HepG2 (cell line): ENCODE measurements around the gene PRKCG. TPM values are rescaled to one million over a fixed set of nuclear protein-coding genes. Genes with fewer than 3 reads are reported as not detected.

ENCODE experiments used
- ATF1 ChIP-seq: IDR thresholded peaks from 2 replicates; pipeline ENCODE4 v1.6.1; 2016; ENCODE audit warnings: mild to moderate bottlenecking, control low read depth
- BCL6 ChIP-seq: IDR thresholded peaks from 2 replicates; pipeline ENCODE4 v1.6.1; 2016; ENCODE audit warnings: missing genetic modification reagents, missing compliant biosample characterization
- CAMTA2 ChIP-seq: sonication (generic); formaldehyde crosslinking; IDR thresholded peaks from 2 replicates; pipeline ENCODE4 v1.4.0; 2020; ENCODE audit warnings: mild to moderate bottlenecking, missing genetic modification reagents, borderline replicate concordance
- FOXK2 ChIP-seq: fragments of 450-650 bp; IDR thresholded peaks from 2 replicates; pipeline ENCODE4 v1.6.1; 2016
- FOXP1 ChIP-seq, 2 experiments: fragments of 450-650 bp in 1 of 2; IDR thresholded peaks; 2 replicates each; pipeline ENCODE4 v1.6.1; 2017 to 2018; ENCODE audit warnings: antibody characterized with exemption in 1 of 2
- MAFK ChIP-seq, 2 experiments: IDR thresholded peaks in 1 of 2; conservative IDR thresholded peaks in 1 of 2; 2 replicates each; pipeline ENCODE4 v1.6.1; 2011; ENCODE audit warnings: improper control_type of control experiment in 2 of 2, low read length in 2 of 2
- MZF1 ChIP-seq: sonication (generic); formaldehyde crosslinking; IDR thresholded peaks from 2 replicates; pipeline ENCODE4 v1.8.1; 2023; ENCODE audit warnings: mild to moderate bottlenecking, missing genetic modification reagents, borderline replicate concordance
- NKX3-1 ChIP-seq: sonication (generic); formaldehyde crosslinking; IDR thresholded peaks from 2 replicates; pipeline ENCODE4 v1.5.0; 2020; ENCODE audit warnings: missing genetic modification reagents
- RAD21 ChIP-seq: fragments of 450-650 bp; formaldehyde crosslinking; IDR thresholded peaks from 2 replicates; pipeline ENCODE4 v1.5.0; 2020; ENCODE audit warnings: mild to moderate bottlenecking
- RARA ChIP-seq: IDR thresholded peaks from 2 replicates; pipeline ENCODE4 v1.6.1; 2016; ENCODE audit warnings: missing genetic modification reagents, missing compliant biosample characterization
- SIN3A ChIP-seq: IDR thresholded peaks from 2 replicates; pipeline ENCODE4 v1.6.1; 2011; ENCODE audit warnings: low read depth, mild to moderate bottlenecking, control low read depth, low read length, borderline replicate concordance
- SP4 ChIP-seq: sonication (generic); formaldehyde crosslinking; IDR thresholded peaks from 2 replicates; pipeline ENCODE4 v1.8.1; 2023; ENCODE audit warnings: mild to moderate bottlenecking, missing genetic modification reagents
- SP5 ChIP-seq: IDR thresholded peaks from 2 replicates; pipeline ENCODE4 v1.6.1; 2016; ENCODE audit warnings: low read depth, borderline replicate concordance
- STAT5B ChIP-seq: sonication (generic); formaldehyde crosslinking; IDR thresholded peaks from 2 replicates; pipeline ENCODE4 v1.4.0; 2020; ENCODE audit warnings: missing genetic modification reagents
- TBP ChIP-seq: sonication (generic); formaldehyde crosslinking; IDR thresholded peaks from 2 replicates; pipeline ENCODE4 v1.5.0; 2020; ENCODE audit warnings: missing genetic modification reagents
- ZBTB1 ChIP-seq: sonication (generic); formaldehyde crosslinking; IDR thresholded peaks from 2 replicates; pipeline ENCODE4 v1.4.0; 2020; ENCODE audit warnings: missing genetic modification reagents, borderline replicate concordance
- ZFP36 ChIP-seq: fragments of 150-350 bp; IDR thresholded peaks from 2 replicates; pipeline ENCODE4 v1.6.1; 2018; ENCODE audit warnings: borderline replicate concordance, low read length, low read depth; ENCODE audit not compliant: partially characterized antibody
- ZFP62 ChIP-seq: sonication (generic); formaldehyde crosslinking; IDR thresholded peaks from 2 replicates; pipeline ENCODE4 v1.4.0; 2020; ENCODE audit warnings: missing genetic modification reagents
- ZFYVE20 ChIP-seq: sonication (generic); formaldehyde crosslinking; IDR thresholded peaks from 2 replicates; pipeline ENCODE4 v1.8.0; 2023; ENCODE audit warnings: low read depth, mild to moderate bottlenecking, moderate library complexity, missing genetic modification reagents, borderline replicate concordance
- ZNF124 ChIP-seq: sonication (generic); formaldehyde crosslinking; IDR thresholded peaks from 2 replicates; pipeline ENCODE4 v1.4.0; 2020; ENCODE audit warnings: missing genetic modification reagents
- ZNF138 ChIP-seq: sonication (generic); formaldehyde crosslinking; IDR thresholded peaks from 2 replicates; pipeline ENCODE4 v1.5.0; 2020; ENCODE audit warnings: mild to moderate bottlenecking, low read depth, missing genetic modification reagents
- ZNF225 ChIP-seq: sonication (generic); formaldehyde crosslinking; IDR thresholded peaks from 2 replicates; pipeline ENCODE4 v1.4.0; 2020; ENCODE audit warnings: mild to moderate bottlenecking, missing genetic modification reagents
- ZNF550 ChIP-seq: sonication (generic); formaldehyde crosslinking; IDR thresholded peaks from 2 replicates; pipeline ENCODE4 v1.4.0; 2020; ENCODE audit warnings: mild to moderate bottlenecking, missing genetic modification reagents, borderline replicate concordance
- ZNF557 ChIP-seq: sonication (generic); formaldehyde crosslinking; IDR thresholded peaks from 2 replicates; pipeline ENCODE4 v1.4.0; 2020; ENCODE audit warnings: missing genetic modification reagents
- ZNF7 ChIP-seq: IDR thresholded peaks from 2 replicates; pipeline ENCODE4 v1.6.1; 2016; ENCODE audit warnings: missing biosample characterization, missing genetic modification reagents
- ZNF75D ChIP-seq: sonication (generic); formaldehyde crosslinking; IDR thresholded peaks from 2 replicates; pipeline ENCODE4 v1.8.1; 2023; ENCODE audit warnings: missing genetic modification reagents, mild to moderate bottlenecking, borderline replicate concordance
- ZNF83 ChIP-seq: sonication (generic); formaldehyde crosslinking; IDR thresholded peaks from 2 replicates; pipeline ENCODE4 v1.4.0; 2020; ENCODE audit warnings: missing genetic modification reagents, mild to moderate bottlenecking, borderline replicate concordance
- polyA plus RNA-seq, 8 experiments: library from polyadenylated mRNA; depleted of rRNA in 3 of 8; stranded (reverse) in 7 of 8; unstranded in 1 of 8; fragments of >200 nt; fragmentation: Illumina TruSeq in 4 of 8; extraction: Trizol in 4 of 8; gene quantifications; 2 replicates each; pipeline versions ENCODE4 v1.2.1 to v1.2.3, GENCODE V29; 2011 to 2016; ENCODE audit warnings: low read depth in 4 of 8, missing spikeins in 1 of 8, mixed read lengths in 1 of 8; ENCODE audit not compliant: insufficient read depth in 1 of 8
- total RNA-seq, 5 experiments: library from RNA; depleted of rRNA; stranded (reverse); fragments of >200 nt; fragmentation: Illumina TruSeq; extraction: Trizol; gene quantifications; 2 replicates each; pipeline ENCODE4 v1.2.3, GENCODE V29; 2016; ENCODE audit warnings: low read depth in 1 of 5
- TF ChIP-seq, protein P1 (sequence below): sonication (generic); formaldehyde crosslinking; IDR thresholded peaks from 2 replicates; pipeline ENCODE4 v1.4.0; 2020; ENCODE audit warnings: mild to moderate bottlenecking, missing genetic modification reagents
- TF ChIP-seq, protein P2 (sequence below): sonication (generic); formaldehyde crosslinking; IDR thresholded peaks from 2 replicates; pipeline ENCODE4 v1.8.0; 2022; ENCODE audit warnings: mild to moderate bottlenecking, missing genetic modification reagents; ENCODE audit not compliant: insufficient replicate concordance

The PRKCG gene
- total and polyA plus RNA-seq, 2 of the 13 experiments (the other 11 are each of a cell fraction or from before 2014, with no cell fraction given): 0.02 to 0.03 TPM

DNA sequence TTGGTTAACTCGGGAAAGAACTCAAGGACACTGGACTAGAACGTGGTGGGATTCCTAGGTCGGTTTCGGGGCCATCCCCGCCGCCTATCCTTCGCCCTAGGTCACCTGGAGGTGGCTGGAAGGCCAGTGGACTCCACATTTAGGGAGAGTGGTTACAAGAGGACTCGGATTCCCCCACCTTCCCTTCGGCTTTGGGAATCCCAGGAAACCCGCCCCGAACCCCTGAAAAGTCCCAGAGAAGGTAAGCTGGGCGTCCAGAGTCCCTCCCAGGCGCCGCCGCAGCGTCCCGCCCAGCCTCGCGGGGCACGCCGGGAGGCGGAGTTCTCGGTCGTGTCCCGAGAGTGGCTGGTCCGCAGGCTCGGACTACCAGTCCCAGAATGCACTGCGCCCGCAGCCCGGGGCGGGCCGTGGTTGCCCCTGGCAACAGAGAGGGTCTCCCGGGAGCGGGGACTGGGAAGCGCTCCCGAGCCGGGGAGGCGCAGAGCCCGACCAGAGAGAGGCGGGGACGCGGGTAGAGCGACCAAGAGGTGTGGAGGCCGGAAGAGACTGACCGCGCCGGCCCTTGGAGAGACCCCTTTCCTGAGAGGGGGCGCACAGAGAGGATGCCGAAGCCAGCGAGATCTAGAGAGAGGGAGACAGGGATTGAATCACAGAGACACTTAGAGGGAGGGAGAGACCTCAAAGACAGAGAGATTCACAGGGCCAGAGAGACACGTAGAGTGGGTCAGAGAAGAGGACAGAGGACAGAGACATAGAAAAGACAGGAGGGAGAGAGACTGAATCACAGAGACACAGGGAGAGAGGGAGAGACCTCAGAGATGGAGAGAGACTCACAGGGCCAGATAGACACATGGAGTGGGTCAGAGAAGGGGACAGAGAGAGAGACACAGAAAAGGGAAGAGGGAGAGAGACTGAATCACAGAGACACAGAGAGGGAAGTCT, 2.6 kb upstream of the PRKCG start (continued):
- TF ChIP-seq, protein P1, sequence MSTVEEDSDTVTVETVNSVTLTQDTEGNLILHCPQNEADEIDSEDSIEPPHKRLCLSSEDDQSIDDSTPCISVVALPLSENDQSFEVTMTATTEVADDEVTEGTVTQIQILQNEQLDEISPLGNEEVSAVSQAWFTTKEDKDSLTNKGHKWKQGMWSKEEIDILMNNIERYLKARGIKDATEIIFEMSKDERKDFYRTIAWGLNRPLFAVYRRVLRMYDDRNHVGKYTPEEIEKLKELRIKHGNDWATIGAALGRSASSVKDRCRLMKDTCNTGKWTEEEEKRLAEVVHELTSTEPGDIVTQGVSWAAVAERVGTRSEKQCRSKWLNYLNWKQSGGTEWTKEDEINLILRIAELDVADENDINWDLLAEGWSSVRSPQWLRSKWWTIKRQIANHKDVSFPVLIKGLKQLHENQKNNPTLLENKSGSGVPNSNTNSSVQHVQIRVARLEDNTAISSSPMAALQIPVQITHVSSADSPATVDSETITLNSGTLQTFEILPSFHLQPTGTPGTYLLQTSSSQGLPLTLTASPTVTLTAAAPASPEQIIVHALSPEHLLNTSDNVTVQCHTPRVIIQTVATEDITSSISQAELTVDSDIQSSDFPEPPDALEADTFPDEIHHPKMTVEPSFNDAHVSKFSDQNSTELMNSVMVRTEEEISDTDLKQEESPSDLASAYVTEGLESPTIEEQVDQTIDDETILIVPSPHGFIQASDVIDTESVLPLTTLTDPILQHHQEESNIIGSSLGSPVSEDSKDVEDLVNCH: no peak
- TF ChIP-seq, protein P2, sequence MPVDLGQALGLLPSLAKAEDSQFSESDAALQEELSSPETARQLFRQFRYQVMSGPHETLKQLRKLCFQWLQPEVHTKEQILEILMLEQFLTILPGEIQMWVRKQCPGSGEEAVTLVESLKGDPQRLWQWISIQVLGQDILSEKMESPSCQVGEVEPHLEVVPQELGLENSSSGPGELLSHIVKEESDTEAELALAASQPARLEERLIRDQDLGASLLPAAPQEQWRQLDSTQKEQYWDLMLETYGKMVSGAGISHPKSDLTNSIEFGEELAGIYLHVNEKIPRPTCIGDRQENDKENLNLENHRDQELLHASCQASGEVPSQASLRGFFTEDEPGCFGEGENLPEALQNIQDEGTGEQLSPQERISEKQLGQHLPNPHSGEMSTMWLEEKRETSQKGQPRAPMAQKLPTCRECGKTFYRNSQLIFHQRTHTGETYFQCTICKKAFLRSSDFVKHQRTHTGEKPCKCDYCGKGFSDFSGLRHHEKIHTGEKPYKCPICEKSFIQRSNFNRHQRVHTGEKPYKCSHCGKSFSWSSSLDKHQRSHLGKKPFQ (CRISPR knock-in tag): no peak
- TF ChIP-seq ZNF75D (CRISPR knock-in tag) (no peak), ZFP62 (CRISPR knock-in tag) (no peak), ZFP36 (no peak), FOXK2 (no peak), ZNF138 (CRISPR knock-in tag) (no peak), ZNF550 (CRISPR knock-in tag) (no peak), ATF1 (CRISPR knock-in tag) (no peak; the same call in 1 of the 2 replicates), ZNF557 (CRISPR knock-in tag) (no peak), SP4 (CRISPR knock-in tag) (peak; percentile 84), ZNF225 (CRISPR knock-in tag) (no peak), FOXP1 (IDR thresholded peaks at IDR 0.05) (no peak), FOXP1 (CRISPR knock-in tag; IDR thresholded peaks at IDR 0.05) (no peak), MZF1 (no peak), BCL6 (no peak), ZNF83 (CRISPR knock-in tag) (no peak), ZFYVE20 (no peak), RAD21 (CRISPR knock-in tag) (no peak), MAFK (conservative IDR thresholded peaks at IDR 0.05 in 1 of 2, IDR thresholded peaks at IDR 0.05 in 1 of 2; ENCODE audit: low read length in 2 of 2) (no peak), STAT5B (no peak), ZBTB1 (CRISPR knock-in tag) (no peak), ZNF7 (CRISPR knock-in tag) (no peak), TBP (CRISPR knock-in tag) (0 out of 2 replicates have a peak, but pooled peaks have one; percentile 40), RARA (CRISPR knock-in tag) (no peak), CAMTA2 (CRISPR knock-in tag) (no peak), SP5 (peak; percentile 89), NKX3-1 (CRISPR knock-in tag) (no peak), SIN3A (0 out of 2 replicates have a peak, but pooled peaks have one; percentile 25), ZNF124 (CRISPR knock-in tag) (peak; percentile 49; the same call in 1 of the 2 replicates)
